ENCODE measurements around the gene LONP2.
"Not testable (repeated sequence)": the region's sequence is repeated elsewhere in the genome, so short reads cannot be mapped to it uniquely, and the experiment has no call there.

LONP2 gene

GRCh38 chr16:48370668-48371392 lies 126.7 kb downstream of the LONP2 start:
- not testable (repeated sequence) for DNase-seq (ENCODE audit: low read depth)

DNA sequence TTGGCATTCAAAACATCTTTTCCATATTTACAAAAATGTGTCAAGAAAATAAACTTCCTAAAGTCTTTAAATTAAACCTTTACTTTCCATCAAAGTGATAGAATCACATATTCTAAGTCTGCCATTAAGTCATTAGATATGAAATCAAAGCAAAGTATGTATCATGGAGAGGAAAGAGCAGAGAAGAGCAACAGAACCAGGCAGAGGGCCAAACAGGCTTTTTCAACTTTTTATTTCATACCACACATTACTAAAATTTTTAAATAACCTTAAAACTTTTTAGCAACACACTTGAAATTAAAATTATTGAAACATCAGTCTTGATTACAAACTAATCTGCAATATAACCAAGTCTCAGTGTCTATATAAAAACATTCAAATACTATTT lies 127.3 kb downstream of the LONP2 start:
- no peak for DNase-seq (ENCODE audit: low read depth)

DNA sequence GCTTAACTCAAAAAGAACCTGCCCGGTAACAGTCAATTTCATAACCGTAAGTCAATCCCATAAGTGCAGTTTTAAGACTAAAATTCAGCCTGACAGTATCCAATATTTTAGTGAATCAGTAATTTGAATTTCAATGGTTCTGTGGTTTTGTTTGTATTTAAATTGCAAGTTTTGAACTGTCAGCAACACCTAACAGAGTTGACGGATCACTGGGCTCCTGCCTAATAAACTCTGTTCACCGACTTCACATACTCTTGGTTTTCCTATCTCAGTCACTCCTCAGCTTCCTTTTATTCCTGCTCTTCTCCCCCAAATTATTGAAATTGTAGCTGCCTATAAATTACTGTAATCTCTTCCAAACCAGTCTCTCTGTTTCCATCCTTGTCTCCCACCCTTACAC lies 128.6 kb downstream of the LONP2 start:
- no peak for DNase-seq (ENCODE audit: low read depth)

DNA sequence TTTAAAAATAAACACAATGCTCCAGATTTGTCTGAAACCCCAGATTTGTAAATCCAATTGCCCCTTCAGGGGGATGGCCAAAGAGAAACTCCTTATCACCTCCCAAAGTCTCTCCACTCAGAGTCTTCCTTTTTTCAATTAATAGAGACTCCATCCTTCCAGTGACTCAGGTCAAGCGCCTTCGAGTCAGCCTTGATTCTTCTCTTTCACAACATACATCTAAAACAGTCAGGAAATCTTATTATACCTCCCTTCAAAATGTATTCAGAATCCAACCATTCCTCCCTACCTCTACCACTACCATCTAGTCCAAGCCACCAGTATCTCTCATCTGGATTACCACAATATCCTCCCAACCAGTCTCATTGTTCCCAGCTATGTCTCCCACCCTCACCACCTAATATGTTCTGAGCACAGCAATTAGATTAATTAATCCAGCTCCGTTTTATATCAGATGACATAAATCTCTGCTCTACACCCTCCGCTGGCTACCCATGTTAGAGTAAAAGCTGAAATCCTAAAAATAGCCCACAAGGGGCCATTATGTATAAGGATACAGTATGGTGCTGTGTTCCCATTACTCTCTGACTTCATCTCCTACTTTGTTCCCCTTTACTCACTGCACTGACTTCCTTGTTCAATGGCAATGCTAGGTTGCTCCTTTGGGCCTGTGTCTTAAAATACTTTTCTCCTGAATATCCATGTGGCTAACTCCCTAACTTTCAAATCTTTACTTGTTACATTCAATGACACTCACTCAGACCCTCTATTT lies 129.3 kb downstream of the LONP2 start:
- DNase-seq (ENCODE audit: low read depth) = no peak

DNA sequence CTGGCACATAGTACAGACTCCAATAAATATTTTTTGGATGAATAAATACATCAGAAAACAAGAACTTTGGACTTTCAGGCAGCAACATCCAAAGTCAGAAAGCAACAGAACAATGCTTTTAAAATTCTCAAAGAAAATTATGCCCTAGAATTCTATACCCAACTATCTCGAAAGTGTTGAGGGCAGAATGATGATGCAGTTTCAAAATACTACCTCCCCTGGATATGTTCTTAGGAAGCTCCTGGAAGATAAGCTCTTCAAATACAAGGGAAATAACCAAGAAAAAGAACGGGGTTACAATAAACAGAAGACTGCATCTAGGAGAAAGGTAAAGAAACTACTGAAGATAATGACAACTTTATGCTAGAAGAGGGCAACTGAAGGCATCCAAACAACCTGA lies 130.2 kb downstream of the LONP2 start:
- no peak for DNase-seq (ENCODE audit: low read depth)

GRCh38 chr16:48377301-48377700 lies 133.2 kb downstream of the LONP2 start:
- DNase-seq (ENCODE audit: low read depth) = not testable (repeated sequence)

- DNase-seq (ENCODE audit: low read depth) = no peak
These were observed 134.2 kb downstream of the LONP2 start for GRCh38 chr16:48378276-48378675.

DNA sequence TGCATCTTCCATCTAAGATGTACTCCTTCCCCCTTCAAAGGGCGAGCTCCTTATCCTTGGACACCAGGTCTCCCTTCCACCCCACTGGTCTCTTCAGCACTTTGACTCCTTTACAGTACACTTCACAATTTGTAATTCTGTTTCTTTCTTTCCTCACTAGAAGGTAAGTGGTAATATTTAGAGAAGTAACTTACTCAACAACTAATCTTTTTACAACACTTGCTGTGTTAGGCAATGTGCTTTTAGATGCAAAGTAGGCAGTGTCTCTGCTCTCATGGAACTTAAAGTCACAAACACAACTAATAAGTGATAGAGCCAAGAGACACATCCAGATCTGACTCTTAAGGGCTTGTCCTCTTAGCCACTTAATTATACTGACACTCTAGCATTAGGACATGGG lies 134.7 kb downstream of the LONP2 start:
- no peak for DNase-seq (ENCODE audit: low read depth)

DNA sequence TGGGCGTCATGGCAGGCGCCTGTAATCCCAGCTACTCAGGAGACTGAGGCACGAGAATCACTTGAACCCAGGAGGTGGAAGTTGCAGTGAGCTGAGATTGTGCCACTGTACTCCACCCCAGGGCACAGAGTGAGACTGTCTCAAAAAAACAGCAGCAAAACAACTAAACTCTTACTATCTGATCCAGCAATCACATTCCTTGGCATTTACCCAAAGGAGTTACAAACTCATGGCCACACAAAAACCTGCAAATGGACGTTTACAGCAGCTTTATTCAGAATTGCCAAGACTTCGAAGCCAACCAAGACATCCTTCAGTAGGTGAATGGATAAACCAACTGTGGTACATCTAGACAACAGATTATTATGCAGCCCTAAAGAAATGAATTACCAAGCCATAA lies 137.1 kb downstream of the LONP2 start:
- DNase-seq (ENCODE audit: low read depth) = no peak

DNA sequence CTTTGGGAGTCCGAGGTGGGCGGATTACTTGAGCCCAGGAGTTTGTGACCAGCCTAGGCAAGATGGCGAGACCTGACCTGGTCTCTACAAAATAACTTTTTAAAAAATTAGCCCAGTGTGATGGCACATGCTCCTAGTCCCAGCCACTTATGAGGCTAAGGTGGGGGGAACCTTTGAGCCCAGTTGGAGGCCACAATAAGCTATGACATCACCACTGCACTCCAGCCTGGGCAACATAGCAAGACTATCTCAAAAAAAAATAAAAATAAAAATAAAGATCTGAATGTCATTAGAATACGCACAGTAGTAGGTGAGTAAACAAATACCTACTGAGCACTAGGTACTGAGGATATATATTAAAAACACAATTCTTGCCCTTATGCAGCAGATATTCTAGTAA lies 138.0 kb downstream of the LONP2 start:
- no peak for DNase-seq (ENCODE audit: low read depth)

- no peak for DNase-seq (ENCODE audit: low read depth)
These were observed 139.1 kb downstream of the LONP2 start for GRCh38 chr16:48383009-48383876.

- DNase-seq (ENCODE audit: low read depth) = no peak
These were observed 139.9 kb downstream of the LONP2 start for GRCh38 chr16:48383877-48384519.

DNA sequence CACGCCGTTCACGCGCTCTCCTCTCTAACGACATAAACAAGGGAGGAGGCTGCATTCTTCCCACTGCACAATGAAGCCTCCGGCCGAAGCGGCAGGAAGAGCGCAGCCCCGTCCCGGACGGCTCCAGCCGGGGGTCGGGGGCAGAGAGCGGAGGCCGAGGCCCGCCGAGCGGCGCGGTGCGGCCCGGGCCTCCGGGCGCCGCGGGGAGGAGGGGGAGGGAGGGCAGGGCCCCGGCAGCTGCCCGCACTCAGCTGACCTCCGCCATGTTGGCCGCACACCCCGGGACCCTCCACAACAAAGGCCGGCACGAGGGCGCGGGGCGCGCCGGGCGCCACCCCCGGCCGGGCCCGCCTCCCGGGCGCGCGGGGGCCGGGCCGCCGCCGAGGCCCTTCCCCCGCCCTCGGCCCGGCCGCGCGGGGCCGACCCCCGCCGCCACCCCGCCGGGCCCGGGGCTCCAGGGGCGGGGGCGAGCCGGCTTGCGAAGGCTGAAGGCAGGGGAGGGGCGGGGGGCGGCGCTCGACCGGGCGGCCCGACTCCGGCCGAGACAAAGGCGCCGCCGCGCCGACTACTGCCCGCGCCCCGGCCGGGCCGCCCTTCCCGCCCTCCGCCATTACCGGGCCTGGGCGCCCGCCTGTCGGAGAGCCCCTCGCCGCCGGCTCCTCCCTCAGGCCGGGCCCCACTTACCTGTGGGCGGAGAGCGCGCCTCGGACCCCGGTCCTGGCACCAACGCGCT lies 140.6 kb downstream of the LONP2 start:
- no peak for DNase-seq (ENCODE audit: low read depth)

- no peak for DNase-seq (ENCODE audit: low read depth)
These were observed 141.4 kb downstream of the LONP2 start, which contains the start of gene SIAH1 for GRCh38 chr16:48385253-48386150. Gene SIAH1 (minus strand): TSS chr16:48385413. CDS start chr16:48362428, 22,985 bp downstream.

- no peak for DNase-seq (ENCODE audit: low read depth)
These were observed 142.6 kb downstream of the LONP2 start for GRCh38 chr16:48386559-48387312.

DNA sequence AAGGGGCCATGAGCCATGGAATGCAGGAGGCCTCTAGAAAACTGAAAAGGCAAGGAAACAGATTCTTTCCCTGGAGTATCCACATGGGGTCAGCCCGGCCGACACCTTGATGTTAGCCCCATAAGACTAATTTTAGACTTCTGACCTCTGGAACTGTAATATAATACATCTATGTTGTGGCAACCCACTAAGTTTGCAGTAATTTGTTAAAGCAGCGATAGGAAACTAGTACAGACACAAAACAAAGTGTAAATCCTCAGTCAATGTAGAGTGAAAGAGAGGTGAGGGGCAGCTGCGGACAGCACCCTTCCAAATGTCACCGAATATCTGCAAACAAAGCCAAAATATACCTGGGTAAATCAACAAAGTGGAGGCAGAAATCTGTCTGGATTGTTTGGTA lies 148.3 kb downstream of the LONP2 start:
- no peak for DNase-seq (ENCODE audit: low read depth)

- DNase-seq (ENCODE audit: low read depth) = no peak
These were observed 149.6 kb downstream of the LONP2 start for GRCh38 chr16:48393485-48394354.

DNA sequence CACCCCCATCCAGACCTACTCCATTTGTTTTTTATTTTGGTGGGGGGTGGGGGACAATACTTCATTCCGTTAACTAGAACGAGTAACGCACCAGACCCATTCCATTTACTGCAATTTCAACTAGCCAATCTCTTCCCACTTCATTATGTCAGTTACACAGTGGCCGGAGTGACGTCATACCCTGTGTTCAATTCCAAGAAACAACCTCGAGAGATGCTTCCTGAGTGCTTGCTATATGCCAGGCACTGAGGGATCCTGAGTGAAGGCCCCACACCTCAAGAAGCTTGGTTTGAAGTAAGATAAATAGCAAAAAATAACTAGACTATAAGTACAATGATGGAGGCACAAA lies 150.2 kb downstream of the LONP2 start:
- DNase-seq (ENCODE audit: low read depth) = no peak

DNA sequence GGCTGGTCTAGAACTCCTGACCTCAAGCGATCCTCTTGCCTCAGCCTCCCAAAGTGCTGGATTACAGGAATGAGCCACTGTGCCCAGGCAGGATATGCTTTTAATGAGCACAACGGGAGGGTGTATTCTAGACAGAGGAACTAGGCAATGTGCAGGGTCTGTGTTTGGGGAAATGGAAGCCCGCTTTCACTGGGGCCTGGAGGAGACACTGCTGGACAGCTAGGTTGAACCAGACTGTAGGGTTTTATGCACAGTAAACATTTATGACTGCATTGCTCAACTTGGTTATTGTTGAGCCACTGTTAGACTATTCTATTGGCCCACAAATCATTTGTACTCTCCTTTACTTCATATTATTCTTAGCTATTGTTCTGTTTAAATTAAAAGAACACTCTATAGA lies 151.3 kb downstream of the LONP2 start:
- no peak for DNase-seq (ENCODE audit: low read depth)

Data from HS-5 (cell line).